Prostate gland (tissue), 2 donors: ENCODE results near the gene SLC26A11. TPM values are rescaled to one million over a fixed set of nuclear protein-coding genes. Genes with fewer than 3 reads are reported as not detected.
"Not testable (repeated sequence)": the region's sequence is repeated elsewhere in the genome, so short reads cannot be mapped to it uniquely, and the experiment has no call there.

Source experiments
- DNase-seq: peaks from one replicate; pipeline ENCODE4 v3.0.0-alpha.2; 2019; ENCODE audit warnings: low spot score
- H3K27ac ChIP-seq, 2 donors: fragments of 200-600 bp; sonication (generic); 2 replicates each; pipeline ENCODE4 v1.5.1; 2017 to 2019
- H3K27me3 ChIP-seq: fragments of 200-600 bp; sonication (generic); replicated peaks from 2 replicates; pipeline ENCODE4 v1.5.1; 2019; ENCODE audit not compliant: insufficient read depth
- H3K36me3 ChIP-seq, 2 donors: fragments of 200-600 bp; sonication (generic); 1 replicate in 1 of 2; 2 replicates in 1 of 2; pipeline versions ENCODE4 v1.5.1 to v1.8.1; 2017 to 2019
- H3K4me1 ChIP-seq: fragments of 200-600 bp; sonication (generic); replicated peaks from 2 replicates; pipeline ENCODE4 v1.5.1; 2019
- H3K4me3 ChIP-seq, 2 donors: fragments of 200-600 bp; sonication (generic); 2 replicates each; pipeline ENCODE4 v1.5.1; 2017 to 2019
- H3K9me3 ChIP-seq: fragments of 200-600 bp; sonication (generic); 2 replicates; pipeline ENCODE4 v1.5.1; 2017
- CTCF ChIP-seq, 4 experiments: fragments of 200-600 bp in 2 of 4; fragments of 450-650 bp in 2 of 4; sonication (generic) in 2 of 4; IDR thresholded peaks; 1 replicate in 3 of 4; 2 replicates in 1 of 4; pipeline ENCODE4 v1.5.1; 2016 to 2019; ENCODE audit warnings: antibody characterized with exemption in 4 of 4, mild to moderate bottlenecking in 2 of 4, moderate library complexity in 2 of 4
- POLR2A ChIP-seq: fragments of 450-650 bp; IDR thresholded peaks from one replicate; pipeline ENCODE4 v1.6.1; 2016; ENCODE audit warnings: antibody characterized with exemption, mild to moderate bottlenecking
- POLR2AphosphoS5 ChIP-seq: sonication (generic); formaldehyde crosslinking; IDR thresholded peaks from one replicate; pipeline ENCODE4 v1.6.1; 2017; ENCODE audit warnings: antibody characterized with exemption
- WGBS: methylation state at CpG from one replicate; pipeline ENCODE4 v1.1.5; 2018; 5-methylcytosine and 5-hydroxymethylcytosine counted together
- intact Hi-C: fragments of 100-400 bp; cut with DNase I; formaldehyde crosslinking; loops from one replicate; pipeline ENCODE4 v1.14.2; 2022
- total RNA-seq, 2 donors: library from RNA; depleted of rRNA; stranded (reverse); fragments of >200 nt; gene quantifications; one replicate each; pipeline ENCODE4 v1.1.0, GENCODE V29; 2016

Gene SLC26A11
- total RNA-seq, 2 donors from 2014 or later, result 16.9 to 32.4 TPM

GRCh38 chr17:80195671-80196529 lies 24.3 kb upstream of the SLC26A11 start:
- H3K27ac ChIP-seq, result no peak overlapping the region
- no peak for TF ChIP-seq POLR2AphosphoS5
- peak; percentile 45 to 68 (median 52) for TF ChIP-seq CTCF (IDR thresholded peaks at IDR 0.05)
- no peak for DNase-seq
- intact Hi-C loops, result no loop called here
- H3K36me3 ChIP-seq, result no peaks in the 10 kb centered on the region
- H3K9me3 ChIP-seq, result no peaks in the 10 kb centered on the region
- H3K4me1 ChIP-seq, result peaks cover 4% of the 10 kb centered on the region
- no peak overlapping the region for H3K4me3 ChIP-seq
- 70% methylated on average over 22 of the region's 27 CpGs for WGBS
- H3K27me3 ChIP-seq, result no peaks in the 10 kb centered on the region

GRCh38 chr17:80196652-80197051 lies 23.6 kb upstream of the SLC26A11 start:
- Histone ChIP-seq H3K4me3 (no peak overlapping the region), H3K27ac (no peak overlapping the region), H3K36me3 (no peaks in the 10 kb centered on the region), H3K9me3 (no peaks in the 10 kb centered on the region), H3K4me1 (peaks cover 4% of the 10 kb centered on the region), H3K27me3 (no peaks in the 10 kb centered on the region)
- intact Hi-C loops, result no loop called here
- TF ChIP-seq POLR2AphosphoS5 (no peak), POLR2A (no peak), CTCF (IDR thresholded peaks at IDR 0.05) (no peak)
- DNase-seq, result no peak
- 86% methylated on average over 7 of the region's 7 CpGs for WGBS

- Histone ChIP-seq H3K27me3 (no peaks in the 10 kb centered on the region), H3K9me3 (no peaks in the 10 kb centered on the region), H3K4me1 (no peaks in the 10 kb centered on the region), H3K4me3 (no peak overlapping the region), H3K36me3 (no peaks in the 10 kb centered on the region), H3K27ac (no peak overlapping the region)
- no peak for DNase-seq
- WGBS, result 66% methylated on average over 24 of the region's 27 CpGs
- TF ChIP-seq CTCF (IDR thresholded peaks at IDR 0.05) (no peak), POLR2A (no peak), POLR2AphosphoS5 (no peak)
- intact Hi-C loops, result no loop called here
Observed at GRCh38 chr17:80198144-80198661, 22.0 kb upstream of the SLC26A11 start.

GRCh38 chr17:80199295-80199694 lies 20.9 kb upstream of the SLC26A11 start:
- H3K27ac ChIP-seq, H3K36me3 ChIP-seq, H3K4me3 ChIP-seq, H3K27me3 ChIP-seq, DNase-seq, H3K9me3 ChIP-seq, H3K4me1 ChIP-seq, intact Hi-C loops: not testable (repeated sequence)
- 71% methylated on average over 6 of the region's 6 CpGs for WGBS

GRCh38 chr17:80201446-80201845 lies 18.8 kb upstream of the SLC26A11 start:
- DNase-seq, result no peak
- Histone ChIP-seq H3K27ac (no peak overlapping the region), H3K27me3 (no peaks in the 10 kb centered on the region), H3K4me3 (no peak overlapping the region), H3K9me3 (no peaks in the 10 kb centered on the region), H3K4me1 (no peaks in the 10 kb centered on the region), H3K36me3 (no peaks in the 10 kb centered on the region)
- WGBS, result 89% methylated on average over 10 of the region's 15 CpGs
- intact Hi-C loops, result no loop called here
- TF ChIP-seq POLR2A, result no peak

GRCh38 chr17:80202197-80202596 lies 18.0 kb upstream of the SLC26A11 start:
- no peaks in the 10 kb centered on the region for H3K27me3 ChIP-seq
- no peak overlapping the region for H3K27ac ChIP-seq
- H3K36me3 ChIP-seq, result no peaks in the 10 kb centered on the region
- no peak overlapping the region for H3K4me3 ChIP-seq
- DNase-seq, result no peak
- no peak for TF ChIP-seq POLR2AphosphoS5
- no peak for TF ChIP-seq POLR2A
- TF ChIP-seq CTCF (IDR thresholded peaks at IDR 0.05), result no peak
- no peaks in the 10 kb centered on the region for H3K4me1 ChIP-seq
- intact Hi-C loops, result no loop called here
- 92% methylated on average over 17 of the region's 17 CpGs for WGBS
- no peaks in the 10 kb centered on the region for H3K9me3 ChIP-seq
